OCI-M2 (cell line): ENCODE results near the gene HNRNPLL.

Experiments
- DNase-seq: peaks from one replicate; lab custom pipeline; 2025; ENCODE audit not compliant: unreplicated experiment; lab: John Stamatoyannopoulos, UW

Gene HNRNPLL

DNA sequence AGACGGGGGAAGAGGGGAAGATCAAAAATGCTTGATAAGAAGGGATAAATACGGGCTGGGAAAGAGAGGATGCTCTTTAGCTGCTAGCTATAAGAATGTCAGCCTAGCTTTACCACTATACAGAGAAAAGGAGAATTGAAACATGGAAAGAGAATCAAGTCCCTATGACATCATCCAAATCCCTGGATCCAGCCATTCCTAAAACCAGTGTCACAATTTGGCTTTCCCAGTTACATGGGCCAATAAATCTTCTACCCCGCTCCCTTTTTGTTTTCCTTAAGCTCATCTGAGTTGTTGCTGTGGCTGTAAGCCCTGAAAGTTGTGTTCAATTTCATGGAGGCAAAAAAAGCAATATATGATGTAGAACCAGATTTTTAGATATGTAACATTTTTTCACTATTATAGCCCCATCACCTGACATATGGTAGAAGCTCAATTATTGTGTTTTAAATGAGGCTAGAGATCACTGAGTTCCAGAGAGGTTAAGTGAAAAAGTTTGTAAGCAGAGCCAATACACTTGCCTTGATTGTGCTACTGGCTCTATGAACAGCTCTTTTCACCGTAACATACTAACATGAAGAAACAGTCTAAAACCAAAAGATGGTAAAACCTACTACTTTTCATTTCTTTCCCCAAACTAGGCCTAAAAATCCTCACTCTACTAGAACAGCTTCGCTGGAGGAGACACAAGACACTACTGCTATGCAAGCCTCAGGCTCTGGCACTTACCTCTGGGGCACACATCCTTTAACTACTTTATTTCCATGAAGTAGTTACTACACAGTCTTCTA lies 4.3 kb downstream of the HNRNPLL start:
- DNase-seq, result no peak

DNA sequence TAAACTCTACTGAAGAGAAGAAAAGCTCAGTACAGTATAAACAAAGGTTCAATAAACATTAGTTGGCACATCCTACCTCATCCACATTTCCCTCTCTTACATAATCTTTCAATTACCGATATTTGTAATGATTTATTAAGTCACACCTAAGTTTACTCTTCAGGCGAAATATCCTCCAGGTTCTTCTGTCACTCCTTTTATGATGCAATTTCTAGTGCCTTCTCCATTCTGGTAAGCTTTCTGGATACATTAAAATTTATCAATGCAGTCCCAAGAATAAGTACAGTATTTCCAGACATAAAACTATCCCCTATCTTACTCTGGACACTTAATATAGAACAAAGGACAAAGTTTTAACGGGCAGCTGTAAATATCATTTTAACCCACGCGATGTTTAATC lies 5.6 kb downstream of the HNRNPLL start:
- DNase-seq, result no peak

DNA sequence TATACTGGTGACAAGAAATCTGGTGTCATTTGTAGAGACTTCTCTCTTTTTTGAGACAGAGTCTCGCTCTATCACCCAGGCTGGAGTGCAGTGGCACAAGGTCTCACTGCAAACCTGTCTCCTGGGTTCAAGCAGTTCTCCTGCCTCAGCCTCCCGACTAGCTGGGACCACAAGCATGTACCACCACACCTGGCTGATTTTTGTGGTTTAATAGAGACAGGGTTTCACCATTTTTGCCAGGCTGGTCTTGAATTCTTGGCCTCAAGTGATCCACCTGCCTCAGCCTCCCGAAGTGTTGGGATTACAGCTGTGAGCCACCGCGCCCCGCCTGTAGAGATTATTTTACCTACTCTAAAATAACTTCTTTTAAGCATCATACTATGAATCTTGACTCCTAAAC lies 6.5 kb downstream of the HNRNPLL start:
- no peak for DNase-seq

DNA sequence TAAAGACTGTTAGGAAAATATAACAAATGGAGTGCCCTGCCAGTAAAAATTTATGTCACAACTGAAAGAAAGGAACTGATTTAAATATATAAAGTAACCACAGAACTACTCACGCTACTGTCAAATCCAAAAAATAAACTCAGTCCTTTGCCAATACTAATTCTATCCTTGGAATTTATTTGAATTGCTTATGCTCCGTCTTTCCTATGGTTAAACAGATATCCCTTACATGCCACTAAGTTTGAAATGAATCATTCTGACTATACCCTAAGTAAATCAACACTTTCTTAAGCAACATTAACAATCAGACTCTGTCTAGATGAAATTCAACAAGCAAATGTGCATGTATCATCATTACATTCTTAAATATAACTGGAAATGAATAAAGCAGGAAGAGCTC lies 9.8 kb downstream of the HNRNPLL start:
- no peak for DNase-seq

DNA sequence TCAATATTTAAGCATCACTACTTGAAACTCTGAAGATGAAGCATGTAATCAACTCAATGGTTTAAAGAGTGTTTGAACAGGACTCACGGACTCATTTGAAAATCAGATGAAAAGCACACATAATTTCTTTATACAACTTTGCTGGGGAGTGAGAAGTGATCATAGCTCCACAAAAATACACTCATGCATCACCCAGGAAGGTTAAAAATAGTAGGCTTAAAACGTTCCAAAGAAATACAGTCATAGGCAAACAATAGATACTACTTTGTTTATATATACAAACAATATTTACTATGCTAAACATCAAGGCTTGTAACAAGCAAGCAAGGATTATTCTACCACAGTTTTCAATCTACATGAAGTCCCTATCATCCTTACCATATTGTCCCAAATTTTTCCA lies 11.6 kb downstream of the HNRNPLL start:
- DNase-seq, result no peak

DNA sequence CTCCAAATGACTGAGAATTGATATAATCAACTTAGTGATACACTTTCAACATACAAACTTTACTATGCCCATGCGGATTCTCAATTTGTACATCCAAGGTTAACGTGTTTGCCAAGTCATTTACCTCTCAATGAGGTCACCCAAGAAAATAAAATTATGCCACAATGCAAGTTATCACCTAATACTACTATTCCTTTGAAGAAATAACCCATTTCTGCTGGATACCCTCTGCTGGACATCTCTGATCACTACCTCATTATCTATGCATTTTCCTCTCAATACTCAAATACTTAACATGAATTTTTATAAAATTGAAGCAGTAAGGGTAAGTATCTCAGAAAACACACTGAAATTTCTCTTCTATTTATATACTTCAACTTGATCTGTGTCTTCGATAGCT lies 12.7 kb downstream of the HNRNPLL start:
- no peak for DNase-seq

DNA sequence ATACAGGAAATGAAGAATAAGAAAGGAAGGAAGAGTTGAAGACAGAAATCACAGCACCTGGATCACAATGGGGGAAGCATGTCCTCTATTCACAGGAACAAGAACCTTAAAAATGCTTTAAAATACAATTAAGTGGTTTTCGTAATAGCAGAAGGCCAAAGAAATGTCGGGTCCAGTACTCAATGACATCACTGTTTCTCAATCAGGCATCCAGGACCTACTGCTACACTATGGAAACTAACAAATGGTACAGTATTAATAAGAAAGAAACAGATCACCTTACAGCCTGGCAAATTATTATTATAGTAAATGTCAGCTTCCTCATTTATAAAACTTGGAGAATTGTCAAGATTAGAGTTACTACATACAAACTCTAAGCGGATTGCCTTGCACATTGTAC lies 15.8 kb downstream of the HNRNPLL start:
- DNase-seq, result no peak

DNA sequence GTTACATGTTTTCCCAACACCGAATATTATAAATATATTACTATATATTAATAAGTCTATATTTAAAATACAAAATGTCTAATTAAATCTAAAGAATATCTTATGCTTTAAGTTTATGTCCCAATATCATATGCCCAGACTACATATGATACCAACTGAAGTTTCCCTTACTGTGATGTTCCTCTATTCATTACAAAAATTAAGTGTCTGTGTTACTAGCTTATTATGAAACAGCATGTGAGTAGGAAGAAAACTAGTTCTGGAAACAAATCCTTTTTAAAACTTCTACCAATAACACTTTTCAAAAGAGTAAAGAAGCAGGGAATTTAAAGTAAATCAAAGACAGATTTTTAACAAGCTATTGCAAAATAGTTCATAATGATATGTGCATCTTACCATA lies 17.8 kb downstream of the HNRNPLL start:
- no peak for DNase-seq

DNA sequence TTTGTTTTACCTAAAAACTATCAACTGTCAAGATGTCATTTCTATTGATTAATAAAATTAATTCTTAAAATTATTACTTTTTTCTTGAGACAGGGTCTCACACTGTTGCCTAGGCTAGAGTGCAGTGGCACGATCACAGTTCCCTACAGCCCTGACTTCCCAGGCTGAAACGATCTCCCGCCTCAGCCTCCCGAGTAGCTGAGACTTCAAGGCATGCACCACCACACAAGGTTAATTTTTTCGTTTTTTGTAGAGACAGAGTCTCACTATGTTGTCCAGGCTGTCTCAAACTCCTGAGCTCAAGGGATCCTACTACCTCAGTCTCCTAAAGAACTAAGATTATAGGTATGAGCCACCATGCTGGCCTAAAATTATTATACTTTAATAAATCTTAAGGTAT lies 18.7 kb downstream of the HNRNPLL start:
- no peak for DNase-seq

DNA sequence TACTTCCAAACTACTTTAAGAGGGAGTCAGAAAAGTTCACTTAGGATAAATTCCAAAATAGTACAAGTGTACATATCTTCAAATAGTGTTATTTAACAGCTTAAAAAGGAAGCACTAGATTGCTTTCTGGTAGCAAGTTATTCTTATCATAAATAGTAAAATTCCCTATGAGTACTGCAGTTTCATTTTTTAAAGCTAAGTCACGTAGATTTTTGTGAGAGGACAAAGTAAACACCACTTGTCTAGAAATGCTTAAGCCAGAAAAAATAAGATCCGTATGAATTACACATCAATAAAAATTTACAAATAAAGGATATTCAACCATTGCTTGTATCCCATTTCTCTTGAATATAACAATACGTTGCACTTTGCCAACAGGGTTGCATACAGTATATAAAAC lies 19.2 kb downstream of the HNRNPLL start:
- DNase-seq, result no peak

DNA sequence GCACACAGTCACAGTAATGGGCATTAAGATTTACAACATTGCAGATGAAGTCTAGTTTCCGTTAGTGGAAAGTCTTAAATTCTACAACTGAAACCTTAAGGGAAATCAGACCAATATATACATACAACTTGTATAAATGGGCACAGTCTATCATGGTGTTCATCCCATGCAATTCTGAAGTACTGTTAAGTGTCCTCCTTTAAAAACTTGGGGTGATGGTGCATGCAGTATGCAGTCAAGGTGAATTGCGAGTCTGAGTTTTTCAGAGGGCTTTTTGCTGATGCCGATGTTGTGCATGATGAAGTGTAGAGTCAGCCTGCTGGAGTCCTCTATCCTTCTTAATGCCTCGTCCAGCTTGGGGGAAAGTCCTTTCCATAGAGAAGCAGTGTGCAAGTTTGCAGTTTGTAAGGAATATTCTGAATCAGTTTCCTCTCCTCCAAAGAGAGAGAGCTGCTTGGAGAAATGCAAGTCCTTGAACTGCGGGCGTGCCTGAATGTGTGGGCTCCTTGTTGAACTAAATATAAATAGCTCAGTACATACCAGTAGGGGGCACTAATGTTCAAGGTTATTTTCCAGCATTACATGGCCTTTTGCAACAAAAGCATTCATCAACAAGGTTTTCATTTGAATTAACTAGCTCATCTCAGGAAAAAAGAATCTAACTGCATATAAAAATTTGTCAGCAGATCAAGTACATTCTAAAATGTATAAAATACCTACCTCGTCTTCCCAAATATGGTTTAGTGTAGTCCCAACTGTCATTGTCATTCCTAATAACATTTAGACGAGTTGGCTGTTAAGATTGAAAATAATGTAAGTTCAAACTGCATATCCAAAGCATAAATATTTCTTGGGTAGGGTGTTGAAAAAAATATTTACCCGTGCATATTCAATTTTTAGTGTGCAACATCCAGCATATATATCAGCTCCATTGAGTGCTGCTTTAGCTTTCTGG lies 21.3 kb downstream of the HNRNPLL start:
- peak; percentile 23 for DNase-seq

DNA sequence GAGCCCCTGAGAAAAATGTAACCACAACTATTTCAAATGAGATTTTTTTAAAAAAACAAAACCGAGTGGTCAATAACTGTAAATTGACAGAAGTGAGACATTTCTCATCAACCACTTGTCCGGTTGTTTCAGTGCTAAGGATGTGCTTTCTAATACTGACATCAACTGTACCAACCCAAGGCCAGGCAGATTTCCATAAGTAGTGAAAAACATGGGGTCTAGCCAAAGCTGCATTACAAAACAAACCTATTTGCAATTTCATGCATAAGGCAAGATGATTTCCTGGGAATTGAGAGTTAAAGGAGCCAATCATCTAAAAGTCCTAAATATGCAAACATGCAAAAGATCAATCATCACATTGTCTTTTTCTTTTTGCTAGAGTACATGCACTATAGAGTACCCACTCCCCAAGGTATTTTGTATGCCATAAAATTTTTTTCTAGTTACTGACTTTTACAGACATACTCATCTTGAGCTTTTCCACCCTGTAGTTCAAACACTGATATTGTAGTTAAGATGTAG lies 22.6 kb downstream of the HNRNPLL start:
- DNase-seq, result no peak

DNA sequence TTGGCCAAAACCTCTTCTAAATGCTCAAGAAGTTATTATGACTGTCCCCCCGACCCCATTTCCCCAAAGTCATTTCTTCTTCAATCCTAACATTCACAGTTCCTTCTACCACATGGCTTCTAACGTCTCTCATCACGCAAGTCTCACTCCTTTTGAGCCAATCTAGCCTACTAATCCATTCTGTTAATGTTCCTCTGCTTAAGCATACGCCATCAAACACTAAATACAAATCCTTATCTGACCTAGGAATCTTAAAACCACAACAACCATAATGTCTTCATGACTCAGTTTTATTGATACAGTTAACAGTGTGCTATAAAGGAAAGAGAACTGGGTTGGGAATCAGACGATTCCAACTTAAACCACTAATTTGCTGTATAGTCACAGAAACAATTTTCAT lies 23.9 kb downstream of the HNRNPLL start:
- no peak for DNase-seq

DNA sequence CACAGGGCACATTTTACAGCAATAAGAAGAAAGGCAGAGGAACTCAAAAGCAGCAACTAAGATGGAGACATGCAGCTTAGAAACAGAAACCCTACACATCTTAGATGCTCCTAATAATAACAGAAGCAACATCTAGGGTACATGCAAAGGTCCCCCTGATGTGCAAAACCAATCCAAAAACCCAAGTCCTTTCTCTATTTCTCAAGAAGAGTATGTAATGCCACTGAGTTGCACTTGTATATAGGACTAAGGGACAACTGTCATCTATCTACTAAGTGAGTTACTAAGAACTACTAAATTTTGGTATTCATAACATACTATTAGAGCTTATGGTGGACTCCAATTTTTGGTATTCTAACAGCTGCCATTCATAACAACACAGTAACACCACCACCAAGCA lies 28.4 kb downstream of the HNRNPLL start:
- no peak for DNase-seq

DNA sequence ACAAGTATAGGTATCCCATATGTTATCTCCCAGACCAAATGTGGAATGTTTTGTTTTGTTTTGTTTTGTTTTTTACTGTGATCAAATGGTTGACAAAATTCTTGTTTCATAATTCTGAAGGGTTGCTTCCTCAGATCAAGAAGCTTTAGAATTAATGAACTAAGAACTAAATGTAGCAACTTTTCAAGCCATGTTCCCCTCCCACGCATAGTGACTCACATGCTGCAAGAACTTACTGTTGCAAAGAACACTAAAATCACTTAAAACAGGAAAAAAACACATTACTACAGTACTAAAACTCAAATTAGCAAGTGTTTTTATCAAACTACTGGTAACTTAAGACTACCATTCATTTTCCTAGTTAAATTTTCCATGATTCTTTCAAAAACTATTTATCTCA lies 30.6 kb downstream of the HNRNPLL start:
- DNase-seq, result no peak

DNA sequence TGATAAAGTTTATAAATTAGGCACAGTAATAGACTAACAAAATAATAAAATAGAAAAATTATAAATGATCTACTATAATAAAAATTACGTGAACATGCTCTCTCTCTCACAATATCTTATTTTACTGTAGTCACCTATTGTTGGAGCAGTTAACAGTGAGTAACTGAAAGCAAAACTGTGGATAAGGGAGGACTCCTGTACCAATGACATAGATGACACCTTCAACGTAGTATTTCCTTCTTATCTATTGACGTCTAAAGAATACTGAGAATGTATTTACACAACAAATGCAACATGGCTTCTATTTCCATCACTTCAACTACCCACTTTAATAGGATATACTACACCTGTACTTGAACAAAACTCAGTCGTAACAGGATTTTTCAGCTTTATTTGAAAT lies 31.5 kb downstream of the HNRNPLL start:
- DNase-seq, result no peak

DNA sequence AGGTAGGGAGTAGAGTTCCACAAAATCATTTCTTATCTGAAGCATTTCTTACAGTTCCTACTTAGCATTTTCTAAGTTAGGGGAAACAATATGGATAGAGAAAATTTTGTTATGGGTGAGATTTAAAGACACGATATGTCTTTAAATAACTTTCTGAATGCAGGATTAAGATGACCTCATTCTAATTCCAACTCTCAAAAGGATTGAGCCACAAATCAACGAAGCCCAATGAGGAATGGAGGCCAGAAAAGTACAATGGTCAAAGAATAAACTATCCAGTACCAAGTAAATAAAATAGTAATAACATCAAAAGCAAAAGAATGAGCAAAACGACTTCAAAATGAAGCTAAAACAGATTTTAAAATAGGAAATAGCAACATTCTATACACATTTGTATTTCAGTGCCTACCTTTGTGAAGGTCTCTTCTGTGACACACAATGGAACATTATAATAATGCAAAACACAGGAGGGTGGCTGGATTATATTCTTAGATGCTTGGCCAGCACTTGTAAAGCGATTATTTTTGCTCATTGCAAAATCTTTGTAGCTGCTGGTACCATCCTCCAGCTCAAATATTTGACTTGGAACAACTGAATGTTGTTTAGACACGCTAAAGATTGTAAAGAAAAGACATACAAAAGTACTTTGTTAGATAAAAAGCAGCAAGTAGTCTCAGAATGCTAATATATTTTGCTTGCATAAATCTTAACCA lies 33.8 kb downstream of the HNRNPLL start:
- DNase-seq, result no peak

DNA sequence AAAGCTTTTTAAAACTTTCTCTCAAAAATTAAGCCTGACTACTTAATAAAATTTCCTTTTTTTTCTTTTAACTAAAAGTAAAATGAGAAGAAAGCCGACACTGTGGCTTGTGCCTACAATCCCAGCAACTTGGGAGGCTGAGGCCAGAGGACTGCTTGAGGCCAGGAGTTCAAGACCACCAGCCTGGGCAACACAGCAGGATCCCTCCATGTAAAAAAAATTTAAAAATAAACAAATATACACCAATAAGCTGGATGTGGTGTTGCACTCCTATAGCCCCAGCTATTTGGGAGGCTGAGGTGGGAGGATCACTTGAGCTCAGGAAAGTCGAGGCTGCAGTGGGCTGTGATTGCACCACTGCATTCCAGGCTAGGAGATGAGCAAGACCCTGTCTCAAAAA lies 37.4 kb downstream of the HNRNPLL start:
- DNase-seq, result no peak

DNA sequence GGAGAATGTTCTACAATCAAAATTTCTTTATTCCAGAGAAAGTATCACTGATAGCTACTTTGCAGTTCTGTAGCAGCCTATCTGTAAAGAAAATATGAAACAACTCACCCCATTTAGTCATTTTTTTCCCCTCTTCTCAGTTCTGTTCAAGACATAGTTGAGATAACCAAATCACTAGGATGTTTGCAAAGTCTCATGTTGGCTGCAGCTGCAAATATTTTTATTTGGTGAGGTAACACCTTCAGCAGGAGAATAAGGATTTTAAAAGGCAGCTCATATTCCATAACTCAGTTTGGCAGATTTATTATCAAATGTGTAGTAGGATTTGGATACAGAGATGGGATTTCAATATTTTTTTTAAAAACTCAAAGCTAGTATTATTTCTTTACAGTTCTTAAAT lies 41.0 kb downstream of the HNRNPLL start:
- no peak for DNase-seq

DNA sequence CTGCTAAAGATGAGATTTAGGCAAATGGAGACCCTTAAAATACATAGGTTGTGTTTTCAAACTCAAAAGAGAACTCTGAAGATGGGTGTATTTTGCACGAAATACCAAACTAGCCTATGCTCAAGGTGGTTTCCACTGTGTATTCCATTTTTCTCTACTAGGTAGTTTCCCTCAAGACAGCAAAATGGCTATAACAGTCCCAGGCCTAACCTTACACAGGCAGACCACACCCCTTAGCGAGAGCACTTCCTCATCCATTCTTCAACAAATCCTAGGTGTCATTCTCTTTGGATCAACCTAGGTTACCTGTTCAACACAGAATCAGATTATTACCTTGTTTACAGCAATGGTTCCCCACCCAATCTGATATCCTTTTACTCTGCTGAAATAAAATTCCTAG lies 42.6 kb downstream of the HNRNPLL start:
- no peak for DNase-seq

DNA sequence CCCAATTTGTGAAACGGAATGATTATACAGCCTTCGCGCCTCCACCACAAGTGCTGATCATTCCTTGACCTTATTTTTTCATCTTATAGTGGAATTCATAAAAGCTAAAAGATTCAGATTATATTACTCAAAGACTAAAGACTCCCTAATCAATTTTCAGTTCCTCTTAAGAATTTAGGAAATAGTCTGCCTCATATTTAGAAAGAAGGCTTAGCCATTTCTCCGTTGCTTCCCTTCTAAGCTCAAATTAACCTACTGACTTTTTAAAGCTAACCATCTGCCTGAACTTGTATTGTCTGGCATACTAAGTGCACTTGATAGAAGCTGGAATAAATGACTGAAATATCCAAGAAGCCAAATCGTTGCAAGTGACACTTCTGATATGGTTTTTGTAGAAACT lies 44.7 kb downstream of the HNRNPLL start:
- DNase-seq, result no peak
